ENCODE data around the gene DYNLT1. TPM values are rescaled to one million over a fixed set of nuclear protein-coding genes. Genes with fewer than 3 reads are reported as not detected.
A peak's percentile ranks its signal among the peaks of the same experiment; 100 is the strongest.

DYNLT1 gene
- total RNA-seq, 1 experiment from 2014 or later: 105 TPM

DNA sequence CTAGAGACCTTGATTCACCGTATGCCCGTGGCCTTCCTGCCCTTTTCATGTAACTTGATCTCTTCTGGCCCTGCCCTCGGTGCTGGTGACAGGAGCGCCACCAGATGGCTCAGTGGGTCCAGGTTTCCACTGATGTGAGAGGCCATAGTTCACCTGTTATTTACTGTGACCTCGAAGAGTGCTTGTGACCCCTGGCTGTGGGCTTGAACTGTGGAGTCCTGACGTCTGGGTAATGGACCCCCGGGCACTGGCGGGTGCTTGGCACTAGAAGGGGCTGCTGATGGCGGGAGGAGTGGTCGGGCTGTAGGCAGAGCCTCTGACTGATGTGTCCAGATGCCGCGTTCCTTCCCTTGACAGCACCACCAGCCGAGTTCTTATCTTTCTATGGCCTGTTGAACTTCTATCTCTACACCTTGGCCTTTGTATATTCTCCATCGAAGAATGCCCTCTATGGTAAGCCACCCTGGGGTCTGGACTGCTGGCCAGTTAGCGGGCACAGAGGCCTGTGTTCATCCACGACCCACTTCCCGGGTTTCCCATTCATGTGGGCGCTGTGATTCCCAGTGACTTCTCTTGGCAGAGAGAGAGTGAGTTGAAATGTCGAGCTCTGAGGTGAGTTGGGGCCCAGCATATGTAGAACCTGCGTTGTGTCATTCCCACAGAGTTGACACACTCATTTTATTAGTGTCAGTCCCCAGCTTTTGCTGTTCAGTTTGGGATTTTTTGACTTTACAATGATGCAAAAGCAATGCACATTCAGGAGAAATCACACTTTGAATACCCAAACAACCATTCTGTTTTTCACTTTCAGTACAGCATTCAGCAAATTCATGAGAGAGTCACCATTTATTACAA is 14.9 kb downstream of the DYNLT1 start:
- H4K8ac ChIP-seq (replicated peaks; ENCODE audit: insufficient read length, low read depth, low read length): no peak overlapping the region
- no peak overlapping the region for H3K4ac ChIP-seq (ENCODE audit: low read depth, low read length)
- Mint-ChIP-seq H3K27me3 (ENCODE audit: low read depth) (no peaks in the 10 kb centered on the region), H3K9me3 (no peaks in the 10 kb centered on the region), H3K4me1 (peaks cover 15 to 21% of the 10 kb centered on the region in 2 experiments), H3K36me3 (ENCODE audit: insufficient read depth in 1 of 3, low read depth in 3 of 3) (peaks cover 23 to 65% (median 55%) of the 10 kb centered on the region in 3 experiments; a peak in 6 of 7 replicates), H3K4me3 (no peak overlapping the region), H3K27ac (peak overlapping the region in 1 of 3 experiments; percentile 64; a peak in 2 of 7 replicates)
- no peak overlapping the region for H2BK15ac ChIP-seq (ENCODE audit: low read depth, low read length)
- H2BK20ac ChIP-seq (ENCODE audit: low read depth, low read length, poor library complexity, severe bottlenecking): no peak overlapping the region
- H3K27me3 ChIP-seq (ENCODE audit: insufficient read depth, low read length): no peaks in the 10 kb centered on the region
- no peak overlapping the region for H3K14ac ChIP-seq (ENCODE audit: insufficient read depth, low read length)
- H2BK12ac ChIP-seq (ENCODE audit: insufficient read length, low read depth, low read length): no peak overlapping the region
- H4K20me1 ChIP-seq (ENCODE audit: control insufficient read depth, insufficient read depth, insufficient read length): no peaks in the 10 kb centered on the region
- no peak overlapping the region for H3K27ac ChIP-seq (ENCODE audit: insufficient read length, low read depth, low read length)
- no peaks in the 10 kb centered on the region for H3K79me1 ChIP-seq (ENCODE audit: insufficient read depth, low read depth, low read length, poor library complexity, severe bottlenecking)
- H3K18ac ChIP-seq (ENCODE audit: insufficient read length, low read depth, low read length): no peak overlapping the region
- H3K4me2 ChIP-seq (ENCODE audit: insufficient read depth, insufficient read length, low read length): no peak overlapping the region
- no peak overlapping the region for H3K9ac ChIP-seq (ENCODE audit: extremely low read depth, insufficient read length, low read length)
- no peaks in the 10 kb centered on the region for H3K79me2 ChIP-seq (ENCODE audit: insufficient read depth, low read length)
- TF ChIP-seq, protein P1, sequence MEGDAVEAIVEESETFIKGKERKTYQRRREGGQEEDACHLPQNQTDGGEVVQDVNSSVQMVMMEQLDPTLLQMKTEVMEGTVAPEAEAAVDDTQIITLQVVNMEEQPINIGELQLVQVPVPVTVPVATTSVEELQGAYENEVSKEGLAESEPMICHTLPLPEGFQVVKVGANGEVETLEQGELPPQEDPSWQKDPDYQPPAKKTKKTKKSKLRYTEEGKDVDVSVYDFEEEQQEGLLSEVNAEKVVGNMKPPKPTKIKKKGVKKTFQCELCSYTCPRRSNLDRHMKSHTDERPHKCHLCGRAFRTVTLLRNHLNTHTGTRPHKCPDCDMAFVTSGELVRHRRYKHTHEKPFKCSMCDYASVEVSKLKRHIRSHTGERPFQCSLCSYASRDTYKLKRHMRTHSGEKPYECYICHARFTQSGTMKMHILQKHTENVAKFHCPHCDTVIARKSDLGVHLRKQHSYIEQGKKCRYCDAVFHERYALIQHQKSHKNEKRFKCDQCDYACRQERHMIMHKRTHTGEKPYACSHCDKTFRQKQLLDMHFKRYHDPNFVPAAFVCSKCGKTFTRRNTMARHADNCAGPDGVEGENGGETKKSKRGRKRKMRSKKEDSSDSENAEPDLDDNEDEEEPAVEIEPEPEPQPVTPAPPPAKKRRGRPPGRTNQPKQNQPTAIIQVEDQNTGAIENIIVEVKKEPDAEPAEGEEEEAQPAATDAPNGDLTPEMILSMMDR (conservative IDR thresholded peaks at IDR 0.05): peak; percentile 59; the same call in 2 of the 3 replicates
- H3K23ac ChIP-seq (ENCODE audit: insufficient read length, low read depth, low read length): no peak overlapping the region
- H4K5ac ChIP-seq (ENCODE audit: insufficient read length, low read depth, low read length): no peak overlapping the region
- H2BK120ac ChIP-seq (ENCODE audit: low read depth, low read length, poor library complexity, severe bottlenecking): no peak overlapping the region
- peak; percentile 63 for DNase-seq
- H3K56ac ChIP-seq (ENCODE audit: insufficient read length, low read depth, low read length): no peak overlapping the region
- no CpG with 5 or more reads among the region's 20 CpGs for WGBS (ENCODE audit: extremely low coverage, insufficient read length, low lambda C conversion rate)
- no peaks in the 10 kb centered on the region for H3K9me3 ChIP-seq (ENCODE audit: control insufficient read depth, low read depth, low read length)
- H2BK5ac ChIP-seq (ENCODE audit: insufficient read length, low read length): no peak overlapping the region
- no peaks in the 10 kb centered on the region for H3K23me2 ChIP-seq (ENCODE audit: insufficient read length, low read depth, low read length, poor library complexity, severe bottlenecking)
- no peak overlapping the region for H3T11ph ChIP-seq (ENCODE audit: low read length)
- H3K4me1 ChIP-seq (ENCODE audit: insufficient read depth, low read length): no peaks in the 10 kb centered on the region
- no peak overlapping the region for H2AFZ ChIP-seq (ENCODE audit: low read length)
- H2AK5ac ChIP-seq (ENCODE audit: insufficient read length, low read length): no peak overlapping the region
- no peak overlapping the region for H4K91ac ChIP-seq (ENCODE audit: insufficient read length, low read depth, low read length)
